Glomerular visceral epithelial cell (primary cell): ENCODE data around the gene MATN1.
"Not testable (repeated sequence)": the region's sequence is repeated elsewhere in the genome, so short reads cannot be mapped to it uniquely, and the experiment has no call there.

ENCODE experiments used
- DNase-seq: peaks from one replicate; pipeline ENCODE4 v3.0.0-alpha.2; 2016; ENCODE audit errors: extremely low spot score

MATN1 gene, protein sequence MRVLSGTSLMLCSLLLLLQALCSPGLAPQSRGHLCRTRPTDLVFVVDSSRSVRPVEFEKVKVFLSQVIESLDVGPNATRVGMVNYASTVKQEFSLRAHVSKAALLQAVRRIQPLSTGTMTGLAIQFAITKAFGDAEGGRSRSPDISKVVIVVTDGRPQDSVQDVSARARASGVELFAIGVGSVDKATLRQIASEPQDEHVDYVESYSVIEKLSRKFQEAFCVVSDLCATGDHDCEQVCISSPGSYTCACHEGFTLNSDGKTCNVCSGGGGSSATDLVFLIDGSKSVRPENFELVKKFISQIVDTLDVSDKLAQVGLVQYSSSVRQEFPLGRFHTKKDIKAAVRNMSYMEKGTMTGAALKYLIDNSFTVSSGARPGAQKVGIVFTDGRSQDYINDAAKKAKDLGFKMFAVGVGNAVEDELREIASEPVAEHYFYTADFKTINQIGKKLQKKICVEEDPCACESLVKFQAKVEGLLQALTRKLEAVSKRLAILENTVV

DNA sequence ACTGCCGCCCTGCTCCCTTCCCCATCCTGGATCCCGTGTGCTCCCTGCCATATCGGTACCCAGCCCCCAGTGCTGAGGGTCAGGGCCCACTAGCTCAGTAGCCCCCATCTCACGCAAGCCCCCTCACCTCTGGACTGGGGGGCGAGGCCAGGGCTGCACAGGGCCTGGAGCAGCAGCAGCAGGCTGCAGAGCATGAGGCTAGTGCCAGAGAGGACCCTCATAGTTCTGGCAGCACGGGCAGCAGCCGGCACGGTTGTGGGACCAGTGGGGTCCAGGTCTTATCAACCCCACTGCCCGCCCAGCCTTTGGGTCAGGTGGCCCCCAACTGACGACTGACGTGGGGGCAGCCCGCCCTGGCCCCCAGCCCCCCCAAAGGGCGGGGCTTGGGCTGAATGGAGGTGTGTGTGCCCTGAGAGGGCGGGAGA is at the start of gene MATN1:
Gene MATN1 (minus strand): TSS at position 255 of the 425 bp plus-strand sequence. CDS start 34 bp downstream, at position 221.
- no peak for DNase-seq

DNA sequence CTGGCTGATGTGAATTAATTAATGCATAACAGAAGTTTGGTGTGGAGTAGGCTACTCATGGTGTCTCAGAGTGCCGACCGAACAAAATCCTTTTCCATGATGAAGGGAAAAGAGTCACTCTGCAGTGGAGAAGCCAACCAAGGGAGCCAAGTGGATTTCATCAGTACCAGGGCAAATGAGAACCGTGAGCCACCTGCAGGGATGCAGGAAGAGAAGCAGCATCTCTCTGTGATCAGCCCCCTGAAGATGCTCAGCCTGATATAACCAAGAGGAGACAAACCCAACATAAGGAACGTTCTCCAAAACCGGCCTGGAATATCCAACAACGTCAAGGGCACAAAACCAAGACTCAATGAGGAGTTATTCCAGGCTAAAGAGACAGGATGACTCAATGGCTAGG is 47.6 kb upstream of the MATN1 start:
- DNase-seq: no peak

DNA sequence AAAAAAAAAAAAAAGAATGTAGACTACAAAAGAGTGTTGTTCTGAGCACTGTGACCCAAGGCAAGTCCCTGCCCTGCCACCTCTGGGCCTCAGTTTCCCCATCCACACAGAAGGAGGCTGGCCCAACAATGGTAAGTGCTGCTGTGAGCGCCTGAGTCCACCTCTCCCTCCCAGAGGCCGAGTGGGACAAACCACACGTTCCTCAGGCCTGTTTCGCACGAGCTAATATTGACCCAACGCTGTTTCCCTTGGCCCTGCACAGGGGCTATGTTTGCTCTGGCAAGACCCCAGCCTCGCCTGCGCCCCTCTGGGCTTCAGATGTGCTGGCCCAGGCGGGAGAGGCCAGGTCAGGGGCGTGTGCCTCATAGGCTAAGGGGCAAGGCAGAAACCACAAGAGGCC is 46.8 kb upstream of the MATN1 start:
- DNase-seq: no peak

DNA sequence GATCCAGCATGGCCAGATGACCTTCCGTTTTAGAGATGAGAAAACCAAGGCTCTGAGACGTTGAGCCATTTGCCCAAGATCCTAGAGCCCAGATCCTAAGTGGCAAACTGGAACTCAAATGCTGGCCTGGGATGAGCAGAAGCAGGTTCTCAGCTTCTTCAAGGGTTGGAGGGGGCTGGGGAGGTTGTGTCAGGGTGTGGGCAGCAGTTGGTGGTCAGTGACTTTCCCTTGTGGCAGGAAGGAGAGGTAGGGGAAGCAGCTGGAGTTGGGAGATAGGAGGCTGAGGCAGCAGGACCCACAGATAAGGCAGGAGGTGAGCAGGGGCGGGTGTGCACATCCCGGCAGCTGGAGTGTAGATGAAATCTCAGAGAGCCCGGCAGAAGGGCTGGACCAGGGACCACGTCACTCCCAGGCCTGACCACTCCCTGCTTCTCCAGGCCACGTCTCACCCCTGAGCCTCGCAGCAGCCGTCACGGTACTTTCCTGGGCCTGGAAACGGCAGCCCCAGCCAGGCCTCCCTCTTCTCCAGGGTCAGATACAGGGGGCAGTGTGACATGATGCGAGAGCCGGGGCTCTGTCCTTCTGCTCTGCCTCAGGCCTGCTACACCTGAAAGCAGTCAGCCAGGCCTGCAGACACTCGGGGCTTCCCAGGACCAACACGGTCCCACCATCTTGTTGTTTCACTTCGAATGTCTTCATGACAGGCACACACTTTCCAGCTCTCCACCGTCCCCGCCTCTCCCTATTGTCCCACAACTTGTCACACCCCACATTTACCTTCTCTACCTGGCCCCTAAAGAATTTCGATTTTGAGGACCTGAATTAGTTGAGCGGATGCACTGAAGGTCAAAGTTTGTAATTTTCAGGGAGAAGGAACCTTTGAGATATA is 45.7 kb upstream of the MATN1 start:
- DNase-seq: no peak

DNA sequence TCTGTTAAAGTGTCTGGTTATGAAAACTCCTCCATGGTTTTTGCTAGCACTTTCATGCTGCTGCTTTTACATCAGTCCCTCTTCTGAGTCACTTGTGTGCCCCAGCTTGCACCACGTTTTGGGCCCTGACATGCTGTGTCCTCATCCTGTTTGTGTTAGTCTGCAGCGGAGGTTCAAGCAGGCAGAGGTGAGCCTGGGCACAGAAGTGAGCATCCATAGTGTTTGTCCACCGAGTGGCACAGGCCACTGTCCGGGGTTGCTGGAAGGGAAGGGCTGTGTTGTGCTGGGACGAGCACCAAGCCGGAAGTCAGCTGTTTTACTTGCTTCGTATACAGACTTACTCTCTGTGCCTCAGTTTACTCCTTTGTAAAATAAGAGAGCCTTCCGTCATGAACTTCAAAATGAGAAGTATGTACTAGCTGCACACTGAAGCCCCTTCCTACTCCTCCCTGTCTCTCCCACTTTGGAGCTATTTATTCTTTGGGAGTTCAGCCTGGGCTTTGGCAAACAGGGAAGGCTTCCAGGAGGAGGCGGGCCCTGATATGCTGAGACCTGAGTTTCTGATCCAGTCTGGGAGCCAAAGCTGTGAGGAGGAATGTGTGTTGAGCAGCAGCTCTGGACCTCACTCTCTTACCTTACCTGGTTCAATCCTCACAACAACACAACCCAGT is 44.9 kb upstream of the MATN1 start:
- DNase-seq: no peak

DNA sequence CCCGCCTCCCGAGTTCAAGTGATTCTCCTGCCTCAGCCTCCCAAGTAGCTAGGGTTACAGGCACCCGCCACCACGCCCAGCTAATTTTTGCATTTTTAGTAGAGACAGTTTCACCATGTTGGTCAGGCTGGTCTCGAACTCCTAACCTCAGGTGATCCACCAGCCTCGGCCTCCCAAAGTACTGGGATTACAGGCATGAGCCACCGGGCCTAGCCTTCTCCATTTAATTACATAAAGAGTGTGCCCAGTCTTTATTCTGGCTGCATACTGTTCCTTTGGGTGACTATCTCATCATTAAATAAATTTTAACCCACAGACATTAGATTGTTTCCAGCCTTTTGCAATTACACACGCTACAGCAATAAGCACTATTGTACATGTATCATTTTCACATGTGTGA is 43.6 kb upstream of the MATN1 start:
- not testable (repeated sequence) for DNase-seq

DNA sequence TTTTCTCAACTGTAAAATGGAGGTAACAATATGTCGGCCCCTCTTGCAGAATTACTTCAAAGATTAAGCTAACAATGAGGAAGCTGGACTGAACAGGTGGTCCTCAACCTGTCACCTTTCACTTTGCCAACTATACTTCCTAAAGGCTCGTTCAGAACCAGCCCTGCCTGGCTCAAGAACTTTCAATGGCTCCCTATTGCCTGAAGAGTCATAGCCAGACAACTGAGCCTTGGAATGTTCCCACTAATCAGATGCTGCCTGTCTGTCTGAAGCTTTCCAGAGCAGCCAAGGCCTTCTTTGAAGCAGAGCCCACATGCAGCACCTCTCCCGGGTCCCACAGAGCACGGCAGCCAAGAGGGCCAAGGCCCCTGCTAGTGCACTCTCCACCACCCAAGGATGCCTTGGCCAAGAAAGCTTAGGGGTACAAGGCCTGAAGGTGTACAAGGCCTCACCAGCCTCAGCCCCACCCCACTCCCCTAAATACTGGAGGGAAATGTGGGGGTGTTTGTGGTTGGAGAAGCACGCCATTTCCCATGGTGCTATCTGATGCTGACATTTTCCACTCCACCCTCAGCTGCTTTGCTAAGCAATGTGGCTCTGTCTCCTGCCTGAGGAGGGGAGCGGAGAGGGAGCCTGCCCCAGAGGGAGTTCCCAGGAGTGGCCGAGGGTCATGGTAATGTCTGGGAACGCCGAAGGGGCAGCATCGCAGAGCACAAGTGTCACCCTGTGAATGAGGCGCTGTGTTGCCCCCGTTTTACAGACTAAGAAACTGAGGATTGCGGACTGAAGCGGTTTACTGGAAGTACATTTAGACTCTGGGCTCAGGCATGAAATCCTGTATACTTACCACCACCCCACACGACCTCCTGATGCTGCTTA is 42.4 kb upstream of the MATN1 start:
- no peak for DNase-seq

DNA sequence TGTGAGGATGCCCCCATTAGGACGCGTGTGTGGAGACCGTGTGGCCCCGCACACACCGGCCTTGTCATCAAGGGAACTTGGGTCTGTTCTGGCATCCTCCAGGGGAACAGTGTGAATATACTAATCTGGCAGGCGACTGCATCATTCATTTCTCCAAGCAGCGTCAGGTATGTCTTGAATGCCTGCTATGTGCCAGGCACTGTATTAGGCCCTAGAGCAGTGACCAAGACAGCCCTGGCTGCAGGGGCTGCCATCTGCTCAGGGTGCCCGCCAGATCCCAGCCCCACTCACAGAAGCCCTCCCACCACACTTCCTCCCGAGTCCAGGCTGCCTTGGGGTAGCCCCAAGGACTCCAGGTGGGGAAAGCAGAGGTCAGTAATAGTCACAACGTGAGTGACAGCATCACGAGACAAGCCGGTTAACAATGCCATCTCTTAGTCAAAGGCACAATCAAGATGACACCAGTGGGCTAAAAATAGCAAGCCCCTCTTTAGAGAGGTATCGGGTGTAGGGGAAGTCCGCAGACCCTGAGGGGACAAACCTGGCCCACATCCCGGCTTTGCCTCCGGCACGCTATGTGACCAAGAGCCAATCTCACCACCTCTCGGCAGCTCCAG is 41.7 kb upstream of the MATN1 start:
- DNase-seq: no peak

DNA sequence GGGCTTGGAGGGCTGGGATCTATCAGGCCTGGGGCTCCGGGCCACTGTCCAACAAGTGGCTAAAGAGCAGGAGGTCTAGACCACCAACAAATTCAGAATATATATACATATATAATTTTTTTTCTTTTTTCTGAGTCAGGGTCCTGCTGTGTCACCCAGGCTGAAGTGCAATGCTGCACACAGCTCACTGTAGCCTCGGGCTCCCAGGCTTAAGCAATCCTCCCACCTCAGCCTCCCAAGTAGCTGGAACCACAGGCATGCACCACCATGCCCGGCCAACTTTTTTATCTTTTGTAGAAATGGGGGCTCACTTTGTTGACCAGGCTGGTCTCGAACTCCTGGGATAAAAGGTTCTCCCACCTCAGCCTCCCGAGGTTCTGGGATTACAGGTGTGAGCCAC is 41.0 kb upstream of the MATN1 start:
- DNase-seq: no peak

DNA sequence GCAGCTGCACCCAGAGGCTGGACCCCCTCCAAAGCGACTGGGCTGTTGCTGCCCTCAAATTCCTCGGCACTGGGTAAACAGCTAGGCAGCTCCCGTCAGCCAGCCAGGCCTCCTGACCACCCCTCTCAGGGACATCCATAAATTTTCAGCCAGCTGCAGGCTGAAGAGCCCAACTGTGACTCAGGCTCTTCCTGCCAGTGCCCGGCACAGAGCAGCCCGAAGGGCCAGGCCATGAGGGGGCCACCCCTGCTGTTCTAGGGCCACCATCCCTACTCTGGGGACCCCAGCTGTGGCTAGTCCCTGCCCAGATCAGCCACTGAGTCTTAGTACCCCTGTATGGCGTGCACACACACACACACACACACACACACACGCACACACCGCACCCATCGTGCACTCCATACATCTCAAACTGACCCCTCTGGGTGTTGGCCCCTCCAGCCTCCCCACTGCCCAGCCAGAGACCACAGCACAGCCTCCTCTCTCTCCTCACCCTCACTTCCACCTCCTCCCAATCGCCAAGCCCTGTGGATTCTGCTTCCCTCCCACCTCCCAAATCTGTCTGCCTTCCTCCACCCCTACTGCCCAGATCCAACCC is 40.4 kb upstream of the MATN1 start:
- peak; percentile 62 for DNase-seq

DNA sequence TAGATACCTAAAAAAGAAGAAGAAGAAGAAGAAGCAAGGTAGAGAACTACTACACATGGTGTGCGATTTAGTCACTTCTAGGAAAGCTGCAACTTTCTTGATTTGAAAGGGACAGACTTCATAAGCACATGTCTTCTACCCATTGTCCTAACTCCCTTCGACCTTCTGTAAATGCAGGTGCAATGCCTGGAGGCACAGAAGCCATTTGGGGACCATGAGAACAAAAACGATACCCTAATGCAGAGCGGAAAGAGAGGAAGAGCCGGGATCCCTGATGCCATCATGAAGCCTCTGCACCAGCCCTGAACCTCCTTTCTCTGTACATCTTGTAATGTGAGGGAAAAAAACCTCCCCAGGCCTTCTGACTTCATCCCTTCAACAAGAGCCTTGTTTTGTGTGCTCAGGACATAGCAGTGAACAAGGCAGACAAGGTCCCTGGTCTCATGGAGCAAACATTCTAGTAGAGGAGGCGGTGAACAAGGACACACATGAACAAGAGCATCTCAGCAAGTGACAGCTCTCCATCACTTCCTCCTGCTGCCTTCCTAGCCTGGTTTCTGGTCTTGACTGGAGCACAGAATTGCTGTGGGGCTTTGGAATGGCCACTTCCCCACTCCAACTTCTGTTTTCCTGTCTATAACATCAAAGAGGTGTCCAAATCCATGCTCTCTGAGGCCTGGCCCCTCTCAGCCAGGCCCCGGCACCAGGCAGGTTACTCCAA is 39.7 kb upstream of the MATN1 start:
- no peak for DNase-seq

DNA sequence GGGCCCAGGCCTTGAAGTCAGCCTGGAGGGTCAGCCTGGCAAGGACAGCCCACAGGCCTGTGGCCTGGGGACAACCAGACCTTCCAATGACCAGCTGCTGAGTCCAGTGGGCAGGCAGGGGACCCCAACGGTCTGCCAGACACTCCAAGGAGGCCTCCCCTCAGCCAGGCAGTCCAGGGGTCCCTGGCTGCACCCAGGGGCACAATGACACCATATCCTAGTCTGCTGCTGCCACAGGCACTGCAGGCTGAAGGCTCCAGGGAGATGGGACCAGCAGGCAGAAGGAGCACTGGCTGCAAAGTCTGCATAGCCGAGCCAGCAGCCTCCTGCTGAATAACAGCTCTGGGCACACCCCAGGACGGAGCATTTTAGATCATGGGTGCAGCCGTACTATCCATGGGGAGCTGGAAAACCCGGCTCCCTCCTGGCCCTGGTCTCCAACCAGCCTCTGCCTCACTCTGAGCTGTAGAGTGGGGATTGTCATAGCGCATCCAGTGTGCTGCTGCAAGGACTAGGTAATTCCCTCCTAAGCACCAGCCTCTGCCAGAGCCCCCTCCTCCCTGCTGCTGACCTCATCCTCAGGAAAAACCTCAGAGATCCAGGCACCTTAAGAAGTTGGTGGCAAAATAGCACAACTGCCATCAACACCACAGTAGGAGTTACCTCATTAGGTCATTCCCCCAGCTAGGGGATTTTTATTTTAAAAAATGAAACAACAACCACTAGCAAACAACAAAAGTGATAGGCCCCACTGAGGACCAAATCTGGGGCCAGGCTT is 39.0 kb upstream of the MATN1 start:
- DNase-seq: peak; percentile 40

DNA sequence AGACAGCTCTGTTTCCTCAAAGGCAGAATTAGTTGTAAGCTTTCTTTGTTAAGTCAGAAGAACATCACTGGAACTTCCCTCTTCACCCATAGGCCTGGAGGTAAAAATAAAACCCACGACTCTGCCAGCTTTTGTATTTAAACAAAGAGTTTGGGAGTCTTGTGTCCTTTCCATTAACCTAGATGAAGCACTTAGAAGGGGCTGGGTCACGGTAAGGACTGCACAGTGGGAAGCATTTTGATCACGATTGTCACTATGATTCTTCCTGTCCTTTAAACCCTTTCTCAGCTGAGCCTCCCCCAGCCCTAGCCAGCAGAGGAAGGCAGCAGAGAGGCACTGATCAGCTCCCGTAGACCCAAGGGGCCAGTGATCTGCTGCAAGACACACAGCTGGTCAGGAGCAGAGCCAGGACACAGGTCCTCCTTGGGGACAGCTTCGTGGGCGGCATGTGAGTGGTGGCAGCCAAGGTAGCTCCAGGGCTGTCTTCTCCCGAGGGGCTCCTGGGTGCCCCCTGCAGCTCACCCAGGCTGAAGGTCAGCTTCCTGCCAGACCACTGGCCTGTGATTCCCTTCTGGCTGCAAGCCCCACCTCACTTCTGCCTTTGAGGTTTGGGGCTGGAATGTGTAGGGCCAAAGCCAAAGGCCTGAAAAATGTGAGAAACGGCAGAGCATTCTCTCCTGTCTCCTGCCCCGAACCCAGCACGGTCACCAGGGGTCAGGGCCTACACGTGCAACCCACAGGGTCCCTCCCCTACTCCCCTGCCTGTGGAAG is 38.2 kb upstream of the MATN1 start:
- peak; percentile 55 for DNase-seq

DNA sequence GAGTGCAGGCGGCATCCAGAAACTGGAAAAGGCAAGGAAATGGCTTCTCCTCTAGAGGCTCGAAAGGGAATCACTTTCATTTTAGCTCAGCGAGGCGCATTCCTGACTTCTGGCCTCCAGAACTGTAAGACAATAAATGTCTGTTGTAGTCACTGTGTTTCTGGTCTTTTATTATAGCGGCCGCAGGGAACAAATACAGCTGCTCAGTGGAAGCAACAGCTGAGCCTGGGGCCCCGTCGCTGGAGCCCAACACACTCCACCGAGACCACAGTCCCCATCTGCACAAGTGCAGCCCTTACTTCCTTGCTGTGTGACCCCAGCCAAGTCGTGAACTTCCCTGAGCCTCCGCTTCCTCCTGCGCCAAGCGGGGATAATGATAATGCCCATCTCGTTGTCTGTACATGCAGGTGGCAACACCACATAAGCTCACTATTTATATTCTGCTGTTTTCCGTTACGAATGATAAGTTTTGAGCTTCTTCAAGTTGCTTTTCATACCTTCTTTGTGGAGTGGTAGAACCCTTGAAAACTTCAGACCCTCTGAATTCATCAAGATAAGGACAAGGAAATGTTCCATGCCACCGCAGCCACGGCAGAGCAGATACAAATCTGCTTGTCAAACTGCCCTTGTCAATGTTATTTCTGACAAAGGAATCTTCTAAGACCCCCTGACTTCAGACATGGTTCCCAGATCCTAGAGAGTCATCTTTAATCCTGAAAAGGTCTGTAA is 37.4 kb upstream of the MATN1 start:
- DNase-seq: no peak

DNA sequence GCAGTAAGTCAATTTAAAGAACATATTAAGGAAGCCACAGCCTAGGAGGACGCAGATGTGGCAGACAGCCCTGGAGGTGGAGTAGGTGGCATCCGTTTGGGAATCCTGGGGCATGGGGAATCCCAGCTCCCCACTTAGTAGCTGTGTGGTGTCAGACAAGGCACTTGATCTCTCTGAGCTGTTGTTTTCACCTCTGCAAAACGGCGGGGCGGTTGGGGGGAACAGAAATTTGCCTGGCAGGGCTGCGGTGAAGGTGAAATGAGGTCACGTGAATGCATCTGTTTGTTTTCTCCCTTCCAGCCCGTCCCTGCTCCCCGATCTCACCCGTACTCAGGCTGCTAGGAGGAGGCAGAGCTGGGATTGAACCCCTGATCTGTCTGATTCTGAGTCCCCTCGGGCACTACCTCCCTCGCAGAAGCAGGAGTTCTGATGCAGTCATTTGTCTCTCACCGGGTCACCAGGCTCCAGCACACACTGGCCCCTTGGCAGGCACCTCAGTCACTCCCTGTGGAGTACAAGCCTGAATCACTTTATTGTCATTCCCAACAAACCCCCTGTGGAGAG is 36.4 kb upstream of the MATN1 start:
- no peak for DNase-seq

DNA sequence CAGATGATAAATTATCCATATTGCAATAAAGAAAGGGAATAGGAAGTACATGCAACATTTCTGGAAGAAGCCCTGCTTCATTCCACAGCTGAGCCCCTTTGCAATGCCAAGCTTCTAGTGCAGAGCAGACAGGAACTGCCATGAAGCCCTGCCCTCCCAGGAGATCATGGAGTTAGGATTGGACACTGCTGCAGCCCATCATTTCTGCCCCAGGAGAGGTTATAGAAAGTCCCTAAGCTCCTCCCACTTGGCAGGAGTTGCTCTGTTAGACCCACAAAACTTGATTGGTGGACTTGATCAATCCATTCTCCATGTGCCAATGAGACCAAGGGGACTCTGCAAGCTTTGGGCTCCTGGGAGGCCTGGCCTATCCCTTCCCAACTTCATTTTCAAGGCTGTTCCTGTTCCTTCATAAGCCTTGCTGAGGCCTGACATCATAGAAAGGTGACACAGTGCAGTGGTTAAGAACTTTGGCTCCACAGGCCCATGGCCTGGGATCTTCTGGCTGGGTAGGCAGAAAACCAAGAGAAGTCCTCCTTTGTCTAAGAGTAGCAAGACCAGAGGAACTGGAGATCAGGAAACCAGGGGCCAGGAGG is 35.5 kb upstream of the MATN1 start:
- DNase-seq: no peak
